Heart left ventricle (tissue), 13 donors: ENCODE measurements around the gene ATP1A2.

Experiments used
- POLR2A ChIP-seq, 2 donors: fragments of 450-650 bp; IDR thresholded peaks; one replicate each; pipeline ENCODE4 v1.6.1; 2017; ENCODE audit warnings: antibody characterized with exemption in 2 of 2, mild to moderate bottlenecking in 2 of 2, moderate library complexity in 2 of 2
- TF ChIP-seq, protein P1 (sequence below), 12 donors: fragments of 200-600 bp; sonication (generic) in 4 of 12; IDR thresholded peaks; one replicate each; pipeline versions ENCODE4 v1.5.0 to v1.8.0; 2018 to 2022; ENCODE audit warnings: antibody characterized with exemption in 12 of 12, mild to moderate bottlenecking in 5 of 12
- donor health status: ischemic (EF 13 %, LVEDD 7.1; RV severe dilation, severe dysfunction).
- donor health status: DM: no; HTN: yes; CAD: no.
- donor health status: DM: no; HTN: no; CAD: no.
- donor health status: ischemic (EF 25% LVEDD 6.9; RV normal size, moderate dysfunction).
- donor health status: ischemic (EF 25% LVEDD 5.7; RV mildly dilated, moderate dysfunction).
- donor health status: ischemic (EF 35%, LVEDD 5.7; RV mildly dilated, moderate dysfunction).
- donor health status: nonischemic (EF 11% LVEDD 7.7; RV severe dilation, severe dysfunction).
- donor health status: DM: yes; HTN: yes; CAD: no.
- donor health status: PGD.
- donor health status: ischemic (EF 29% LVEDD 5.4; RV normal size, mild dysfunction).
- donor health status: nonischemic (EF 23%, LVEDD 6.1; RV moderate dilation, normal function).

DNA sequence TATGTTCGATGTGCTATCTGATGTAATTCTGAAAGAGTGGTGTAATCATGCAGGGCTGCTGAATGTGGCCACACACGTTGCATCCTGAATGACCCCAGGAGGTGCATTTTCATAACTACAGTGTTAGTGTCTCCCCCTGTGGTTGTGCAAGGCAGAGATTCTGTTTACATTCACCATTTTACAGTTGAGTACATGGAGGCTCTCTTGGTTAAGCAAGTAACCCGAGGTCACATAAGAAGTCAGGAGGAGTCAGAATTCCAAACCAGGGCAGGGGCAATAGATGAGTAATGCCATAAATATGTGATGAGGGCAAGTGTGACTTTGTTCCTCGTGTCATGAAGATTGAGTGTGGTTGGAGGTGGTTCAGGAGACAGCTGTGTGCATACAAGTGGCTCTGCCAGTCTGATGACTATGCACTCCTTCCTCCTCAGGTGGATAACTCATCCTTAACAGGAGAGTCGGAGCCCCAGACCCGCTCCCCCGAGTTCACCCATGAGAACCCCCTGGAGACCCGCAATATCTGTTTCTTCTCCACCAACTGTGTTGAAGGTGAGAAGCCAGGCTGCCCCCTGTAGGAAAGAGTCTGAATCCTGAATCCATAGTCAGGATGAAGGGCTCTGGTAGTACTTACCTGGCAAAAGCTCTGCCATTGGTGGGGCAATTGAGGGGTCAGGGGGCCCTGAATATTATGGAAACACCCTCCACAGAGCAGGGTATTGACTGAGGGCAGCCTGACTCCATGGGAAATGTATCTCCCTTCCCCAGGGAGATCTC lies 9.3 kb downstream of the ATP1A2 start:
- TF ChIP-seq, protein P1, sequence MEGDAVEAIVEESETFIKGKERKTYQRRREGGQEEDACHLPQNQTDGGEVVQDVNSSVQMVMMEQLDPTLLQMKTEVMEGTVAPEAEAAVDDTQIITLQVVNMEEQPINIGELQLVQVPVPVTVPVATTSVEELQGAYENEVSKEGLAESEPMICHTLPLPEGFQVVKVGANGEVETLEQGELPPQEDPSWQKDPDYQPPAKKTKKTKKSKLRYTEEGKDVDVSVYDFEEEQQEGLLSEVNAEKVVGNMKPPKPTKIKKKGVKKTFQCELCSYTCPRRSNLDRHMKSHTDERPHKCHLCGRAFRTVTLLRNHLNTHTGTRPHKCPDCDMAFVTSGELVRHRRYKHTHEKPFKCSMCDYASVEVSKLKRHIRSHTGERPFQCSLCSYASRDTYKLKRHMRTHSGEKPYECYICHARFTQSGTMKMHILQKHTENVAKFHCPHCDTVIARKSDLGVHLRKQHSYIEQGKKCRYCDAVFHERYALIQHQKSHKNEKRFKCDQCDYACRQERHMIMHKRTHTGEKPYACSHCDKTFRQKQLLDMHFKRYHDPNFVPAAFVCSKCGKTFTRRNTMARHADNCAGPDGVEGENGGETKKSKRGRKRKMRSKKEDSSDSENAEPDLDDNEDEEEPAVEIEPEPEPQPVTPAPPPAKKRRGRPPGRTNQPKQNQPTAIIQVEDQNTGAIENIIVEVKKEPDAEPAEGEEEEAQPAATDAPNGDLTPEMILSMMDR (IDR thresholded peaks at IDR 0.05): no peak
- no peak for TF ChIP-seq POLR2A (IDR thresholded peaks at IDR 0.05)
